ENCODE results near the gene PCDHGA8.

- TF ChIP-seq CTCF (IDR thresholded peaks at IDR 0.05) (no peak), POLR2A (IDR thresholded peaks at IDR 0.05) (no peak)
Measured at GRCh38 chr5:141439411-141440141, 47.1 kb downstream of the PCDHGA8 start.

All from heart left ventricle (tissue), 13 donors.